ENCODE data around the gene TPM4. TPM values are rescaled to one million over a fixed set of nuclear protein-coding genes. Genes with fewer than 3 reads are reported as not detected.

Gene TPM4
- total and polyA plus RNA-seq, 2 of the 13 experiments (the other 11 are each of a cell fraction or from before 2014, with no cell fraction given), result 180 to 188 TPM

GRCh38 chr19:16077984-16078758 is 1.9 kb downstream of the TPM4 start (continued):
- TF ChIP-seq, protein P1, sequence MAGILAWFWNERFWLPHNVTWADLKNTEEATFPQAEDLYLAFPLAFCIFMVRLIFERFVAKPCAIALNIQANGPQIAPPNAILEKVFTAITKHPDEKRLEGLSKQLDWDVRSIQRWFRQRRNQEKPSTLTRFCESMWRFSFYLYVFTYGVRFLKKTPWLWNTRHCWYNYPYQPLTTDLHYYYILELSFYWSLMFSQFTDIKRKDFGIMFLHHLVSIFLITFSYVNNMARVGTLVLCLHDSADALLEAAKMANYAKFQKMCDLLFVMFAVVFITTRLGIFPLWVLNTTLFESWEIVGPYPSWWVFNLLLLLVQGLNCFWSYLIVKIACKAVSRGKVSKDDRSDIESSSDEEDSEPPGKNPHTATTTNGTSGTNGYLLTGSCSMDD (CRISPR knock-in tag; IDR thresholded peaks at IDR 0.05), result no peak
- TF ChIP-seq, protein P2, sequence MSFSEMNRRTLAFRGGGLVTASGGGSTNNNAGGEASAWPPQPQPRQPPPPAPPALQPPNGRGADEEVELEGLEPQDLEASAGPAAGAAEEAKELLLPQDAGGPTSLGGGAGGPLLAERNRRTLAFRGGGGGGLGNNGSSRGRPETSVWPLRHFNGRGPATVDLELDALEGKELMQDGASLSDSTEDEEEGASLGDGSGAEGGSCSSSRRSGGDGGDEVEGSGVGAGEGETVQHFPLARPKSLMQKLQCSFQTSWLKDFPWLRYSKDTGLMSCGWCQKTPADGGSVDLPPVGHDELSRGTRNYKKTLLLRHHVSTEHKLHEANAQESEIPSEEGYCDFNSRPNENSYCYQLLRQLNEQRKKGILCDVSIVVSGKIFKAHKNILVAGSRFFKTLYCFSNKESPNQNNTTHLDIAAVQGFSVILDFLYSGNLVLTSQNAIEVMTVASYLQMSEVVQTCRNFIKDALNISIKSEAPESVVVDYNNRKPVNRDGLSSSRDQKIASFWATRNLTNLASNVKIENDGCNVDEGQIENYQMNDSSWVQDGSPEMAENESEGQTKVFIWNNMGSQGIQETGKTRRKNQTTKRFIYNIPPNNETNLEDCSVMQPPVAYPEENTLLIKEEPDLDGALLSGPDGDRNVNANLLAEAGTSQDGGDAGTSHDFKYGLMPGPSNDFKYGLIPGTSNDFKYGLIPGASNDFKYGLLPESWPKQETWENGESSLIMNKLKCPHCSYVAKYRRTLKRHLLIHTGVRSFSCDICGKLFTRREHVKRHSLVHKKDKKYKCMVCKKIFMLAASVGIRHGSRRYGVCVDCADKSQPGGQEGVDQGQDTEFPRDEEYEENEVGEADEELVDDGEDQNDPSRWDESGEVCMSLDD (CRISPR knock-in tag; IDR thresholded peaks at IDR 0.05; ENCODE audit: borderline replicate concordance), result no peak
- TF ChIP-seq GLI4 (CRISPR knock-in tag; IDR thresholded peaks at IDR 0.05; ENCODE audit: borderline replicate concordance) (no peak), SMAD3 (CRISPR knock-in tag; IDR thresholded peaks at IDR 0.05) (no peak), ZFY (CRISPR knock-in tag; IDR thresholded peaks at IDR 0.05) (peak; percentile 15; the same call in 1 of the 2 replicates), ZNF225 (CRISPR knock-in tag; IDR thresholded peaks at IDR 0.05) (no peak), FOSL2 (CRISPR knock-in tag; IDR thresholded peaks at IDR 0.05) (peak; percentile 8; the same call in 1 of the 2 replicates), ZNF652 (CRISPR knock-in tag; IDR thresholded peaks at IDR 0.05; ENCODE audit: borderline replicate concordance, low read depth) (no peak), PAF1 (CRISPR knock-in tag; IDR thresholded peaks at IDR 0.05) (no peak), RBM22 (optimal IDR thresholded peaks at IDR 0.05; ENCODE audit: low read length) (no peak), HNRNPH1 (optimal IDR thresholded peaks at IDR 0.05; ENCODE audit: low read depth, low read length) (no peak), ZNF83 (CRISPR knock-in tag; IDR thresholded peaks at IDR 0.05; ENCODE audit: borderline replicate concordance) (no peak), ZNF687 (CRISPR knock-in tag; IDR thresholded peaks at IDR 0.05) (0 out of 2 replicates have a peak, but pooled peaks have one; percentile 25)

Data from HepG2 (cell line).